RPMI7951 (cell line): ENCODE data around the gene DLEC1. TPM values are rescaled to one million over a fixed set of nuclear protein-coding genes. Genes with fewer than 3 reads are reported as not detected.

Source experiments
- total RNA-seq: library from RNA; depleted of rRNA; stranded (reverse); fragments of >200 nt; shearing (Covaris generic); gene quantifications from 2 replicates; pipeline ENCODE4 v1.2.3, GENCODE V29; 2014; rRNA removed

DLEC1 gene
- total RNA-seq, 1 experiment from 2014 or later: not detected

Other genes starting within 250 kb of the DLEC1 start
- gene CTDSPL, start 177.3 kb upstream of the DLEC1 start, total RNA-seq: 17.3 and 26.3 TPM in 2 replicates
- 3.3 and 3.5 TPM in 2 replicates for gene VILL, start 48.4 kb upstream of the DLEC1 start, total RNA-seq
- 3.5 and 4.1 TPM in 2 replicates for gene PLCD1, start 9.6 kb upstream of the DLEC1 start, total RNA-seq
- gene ACAA1, start 97.9 kb downstream of the DLEC1 start, total RNA-seq: 12.5 and 18.3 TPM in 2 replicates
- gene MYD88, start 99.5 kb downstream of the DLEC1 start, total RNA-seq: 3.2 and 4.4 TPM in 2 replicates
- 50.9 and 58.8 TPM in 2 replicates for gene OXSR1, start 126.3 kb downstream of the DLEC1 start, total RNA-seq
- 0.29 TPM in 1 of 2 replicates, not detected in the other for gene SLC22A13, start 226.6 kb downstream of the DLEC1 start, total RNA-seq
- gene SLC22A14, start 243.1 kb downstream of the DLEC1 start, total RNA-seq: 0.12 and 0.20 TPM in 2 replicates